CD8-positive, alpha-beta memory T cell (primary cell): Measurements from ENCODE around the gene NAA80. TPM values are rescaled to one million over a fixed set of nuclear protein-coding genes. Genes with fewer than 3 reads are reported as not detected.

Experiments
- CTCF ChIA-PET: fragments of 350-600 bp; sonication (Branson Sonifier 250); formaldehyde crosslinking; loops from one replicate; lab custom pipeline; 2021; ENCODE audit warnings: antibody characterized with exemption; lab: Charles Lee
- POLR2A ChIA-PET: fragments of 350-600 bp; sonication (Branson Sonifier 250); formaldehyde crosslinking; loops from one replicate; lab custom pipeline; 2021; ENCODE audit warnings: antibody characterized with exemption; lab: Charles Lee
- DNase-seq, 5 donors: peaks; one replicate each; pipeline versions ENCODE4 v3.0.0 to v3.0.0-alpha.2; 2020 to 2022; ENCODE audit warnings: mixed read lengths in 1 of 5
- H3K27ac ChIP-seq: one replicate; pipeline ENCODE4 v1.7.0; 2013; ENCODE audit warnings: low read depth, mild to moderate bottlenecking, low read length, moderate library complexity
- H3K27me3 ChIP-seq: 2 replicates; pipeline ENCODE4 v1.7.0; 2013; ENCODE audit warnings: low read length, mild to moderate bottlenecking; ENCODE audit not compliant: insufficient read depth, poor library complexity, severe bottlenecking
- H3K36me3 ChIP-seq: 2 replicates; pipeline ENCODE4 v1.7.0; 2013; ENCODE audit warnings: mild to moderate bottlenecking, low read length, moderate library complexity; ENCODE audit not compliant: insufficient read depth
- H3K4me1 ChIP-seq: 2 replicates; pipeline ENCODE4 v1.7.0; 2013; ENCODE audit warnings: mild to moderate bottlenecking, low read length, moderate library complexity; ENCODE audit not compliant: insufficient read depth
- H3K4me3 ChIP-seq: 2 replicates; pipeline ENCODE4 v1.7.0; 2013; ENCODE audit warnings: mild to moderate bottlenecking, low read length
- H3K9me3 ChIP-seq: 2 replicates; pipeline ENCODE4 v1.7.0; 2013; ENCODE audit warnings: mild to moderate bottlenecking, low read length
- H3K27ac Mint-ChIP-seq, 8 donors: one replicate each; pipeline ENCODE4 v1.8.0; 2020 to 2021; ENCODE audit warnings: mixed read lengths in 8 of 8, mild to moderate bottlenecking in 6 of 8, inconsistent platforms in 3 of 8, moderate library complexity in 3 of 8
- H3K27me3 Mint-ChIP-seq, 2 donors: one replicate each; pipeline ENCODE4 v1.8.0; 2020 to 2021; ENCODE audit warnings: mixed read lengths in 2 of 2, mild to moderate bottlenecking in 1 of 2, moderate library complexity in 1 of 2
- H3K36me3 Mint-ChIP-seq, 3 donors: one replicate each; pipeline ENCODE4 v1.8.0; 2020 to 2021; ENCODE audit warnings: mixed read lengths in 3 of 3, inconsistent platforms in 1 of 3, mild to moderate bottlenecking in 1 of 3
- H3K4me1 Mint-ChIP-seq, 3 donors: one replicate each; pipeline ENCODE4 v1.8.0; 2020 to 2021; ENCODE audit warnings: mixed read lengths in 3 of 3, inconsistent platforms in 1 of 3, mild to moderate bottlenecking in 1 of 3
- H3K4me3 Mint-ChIP-seq, 7 donors: one replicate each; pipeline ENCODE4 v1.8.0; 2020 to 2021; ENCODE audit warnings: mixed read lengths in 7 of 7, mild to moderate bottlenecking in 6 of 7, moderate library complexity in 4 of 7, inconsistent platforms in 2 of 7
- H3K9me3 Mint-ChIP-seq, 5 donors: one replicate each; pipeline ENCODE4 v1.8.0; 2020 to 2022; ENCODE audit warnings: mixed read lengths in 5 of 5, mild to moderate bottlenecking in 3 of 5, moderate library complexity in 2 of 5, inconsistent platforms in 1 of 5
- polyA plus RNA-seq: library from polyadenylated mRNA; unstranded; fragments of 300-500 nt; fragmentation: Illumina TruSeq; gene quantifications from one replicate; pipeline ENCODE4 v1.2.3, GENCODE V29; 2021
- total RNA-seq, 2 experiments: library from RNA; stranded (reverse); gene quantifications; one replicate each; pipeline ENCODE4 v1.2.3, GENCODE V29; 2021

Gene NAA80
- total and polyA plus RNA-seq, 3 experiments from 2014 or later = 17.3 to 19.3 (median 18.3) TPM

DNA sequence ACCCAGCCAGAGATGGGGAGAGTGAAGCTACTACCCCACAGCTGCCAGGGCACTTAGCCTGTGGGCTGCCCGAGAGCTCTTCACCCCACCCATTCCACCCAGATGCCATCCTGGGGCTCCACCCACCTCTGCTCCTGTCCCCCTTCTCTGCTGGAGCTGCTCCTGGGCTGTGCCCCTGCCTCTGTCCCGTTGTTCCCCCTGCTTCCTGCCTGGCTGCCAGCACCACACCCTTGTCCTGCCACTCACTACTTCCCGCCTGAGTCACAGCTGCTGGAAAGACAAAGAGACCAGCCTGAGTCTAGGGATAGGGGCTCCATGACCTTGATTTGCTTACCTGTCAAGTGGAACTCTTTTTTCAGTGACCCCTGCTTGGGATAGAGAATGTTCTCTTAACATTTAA, 50.8 kb downstream of the NAA80 start:
- peaks cover 0 to 56% (median 0%) of the 10 kb centered on the region in 3 donors for H3K36me3 Mint-ChIP-seq
- H3K27me3 ChIP-seq = no peaks in the 10 kb centered on the region
- peak overlapping the region in 7 of 8 donors; percentile 41 to 95 (median 88) for H3K27ac Mint-ChIP-seq
- H3K4me1 Mint-ChIP-seq = peaks cover 47 to 76% (median 58%) of the 10 kb centered on the region in 3 donors
- H3K9me3 ChIP-seq = no peaks in the 10 kb centered on the region
- H3K27me3 Mint-ChIP-seq = no peaks in the 10 kb centered on the region
- no peaks in the 10 kb centered on the region for H3K9me3 Mint-ChIP-seq
- no peak for DNase-seq
- peaks cover 87% of the 10 kb centered on the region for H3K4me1 ChIP-seq
- no peak overlapping the region for H3K27ac ChIP-seq
- ChIA-PET POLR2A (no interaction called here), CTCF (interaction anchor here (7.0 to 9.2 kb wide), 3 partner anchors 10 to 54 kb away, joined by 101 to 241 read pairs (median 116); partner anchors contain the start of genes GNAI2 and GNAT1)
- no peak overlapping the region for H3K4me3 ChIP-seq
- H3K36me3 ChIP-seq = peaks cover 35% of the 10 kb centered on the region
- H3K4me3 Mint-ChIP-seq = peak overlapping the region in 1 of 7 donors; percentile 37

DNA sequence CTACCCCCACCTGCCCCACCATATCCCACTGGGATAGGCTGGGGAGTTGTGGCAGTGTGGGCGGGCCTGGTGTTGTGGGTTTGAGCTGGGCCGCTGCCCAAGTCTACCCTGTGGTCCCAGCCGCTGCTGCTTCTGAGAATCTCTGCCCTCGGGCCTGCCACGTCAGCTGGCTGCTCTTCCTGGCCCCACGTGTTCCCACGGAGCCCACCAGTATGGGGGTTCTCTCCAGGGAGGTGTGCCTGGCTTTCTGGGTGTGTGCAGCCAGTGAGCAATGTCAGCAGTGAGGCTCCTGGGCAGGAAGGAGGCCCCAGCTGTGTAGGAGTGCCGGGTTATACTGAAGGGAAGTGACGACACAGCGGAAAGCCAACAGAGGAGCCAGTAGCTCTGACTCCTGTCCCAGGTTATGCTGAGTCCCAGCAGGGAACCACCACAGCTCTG, 52.7 kb downstream of the NAA80 start:
- ChIA-PET CTCF (interaction anchor here (0.7 to 9.2 kb wide), 32 partner anchors 11 to 707 kb away, joined by 3 to 241 read pairs (median 6); partner anchors contain the start of genes GNAI2, GNAT1, HEMK1 and HYAL2), POLR2A (interaction anchor here (0.6 to 1.7 kb wide), 10 partner anchors 9 to 90 kb away, joined by 3 to 20 read pairs (median 6); partner anchors contain the start of genes GNAI2, HYAL3, IFRD2 and NAA80)
- Mint-ChIP-seq H3K27ac (peak overlapping the region; percentile 90 to 99 (median 96)), H3K4me3 (peak overlapping the region; percentile 70 to 79 (median 76)), H3K36me3 (peaks cover 0 to 46% (median 0%) of the 10 kb centered on the region in 3 donors), H3K27me3 (no peaks in the 10 kb centered on the region), H3K9me3 (no peaks in the 10 kb centered on the region), H3K4me1 (peaks cover 65 to 91% (median 75%) of the 10 kb centered on the region in 3 donors)
- Histone ChIP-seq H3K4me1 (peaks cover 92% of the 10 kb centered on the region), H3K27ac (peak overlapping the region; percentile 75), H3K36me3 (peaks cover 17% of the 10 kb centered on the region), H3K4me3 (peak overlapping the region; percentile 59), H3K9me3 (no peaks in the 10 kb centered on the region), H3K27me3 (no peaks in the 10 kb centered on the region)
- peak; percentile 66 to 87 (median 80) for DNase-seq

Other genes with a start within 250 kb of the NAA80 start
- gene RBM5, start 210.5 kb downstream of the NAA80 start, total RNA-seq = 100 to 1,000 TPM; 127 to 136 TPM
- 36.9 TPM for gene RBM5, start 210.5 kb downstream of the NAA80 start, polyA plus RNA-seq
- gene SEMA3F, start 144.1 kb downstream of the NAA80 start, total RNA-seq = not detected
- not detected for gene SEMA3F, start 144.1 kb downstream of the NAA80 start, polyA plus RNA-seq
- not detected for gene GNAT1, start 107.8 kb downstream of the NAA80 start, total RNA-seq
- not detected for gene GNAT1, start 107.8 kb downstream of the NAA80 start, polyA plus RNA-seq
- not detected for gene SLC38A3, start 94.1 kb downstream of the NAA80 start, total RNA-seq
- not detected for gene SLC38A3, start 94.1 kb downstream of the NAA80 start, polyA plus RNA-seq
- gene GNAI2, start 63.2 kb downstream of the NAA80 start, total RNA-seq = 100 to 1,000 TPM; 259 to 265 TPM
- 665 TPM for gene GNAI2, start 63.2 kb downstream of the NAA80 start, polyA plus RNA-seq
- gene SEMA3B, start 30.3 kb downstream of the NAA80 start, total RNA-seq = under 1 TPM in 1 of 2 experiments, not detected in 1; 0.22 TPM
- not detected for gene SEMA3B, start 30.3 kb downstream of the NAA80 start, polyA plus RNA-seq
- gene LSMEM2, start 20.3 kb downstream of the NAA80 start, total RNA-seq = not detected
- gene LSMEM2, start 20.3 kb downstream of the NAA80 start, polyA plus RNA-seq = not detected
- 100 to 1,000 TPM; 191 to 192 TPM for gene IFRD2, start 7.0 kb downstream of the NAA80 start, total RNA-seq
- 66.8 TPM for gene IFRD2, start 7.0 kb downstream of the NAA80 start, polyA plus RNA-seq
- gene HYAL3, start within 50 bp of the NAA80 start, total RNA-seq = 1 to 10 TPM; 7.7 to 8.4 TPM
- 3.6 TPM for gene HYAL3, start within 50 bp of the NAA80 start, polyA plus RNA-seq
- under 1 TPM in 1 of 2 experiments, not detected in 1; 0.13 TPM for gene HYAL1, start 4.2 kb upstream of the NAA80 start, total RNA-seq
- 0.81 TPM for gene HYAL1, start 4.2 kb upstream of the NAA80 start, polyA plus RNA-seq
- gene HYAL2, start 23.3 kb upstream of the NAA80 start, total RNA-seq = 10 to 100 TPM; 13.7 to 13.9 TPM
- gene HYAL2, start 23.3 kb upstream of the NAA80 start, polyA plus RNA-seq = 10.8 TPM
- 10 to 100 TPM; 31.4 to 36.6 TPM for gene TUSC2, start 28.8 kb upstream of the NAA80 start, total RNA-seq
- 52.9 TPM for gene TUSC2, start 28.8 kb upstream of the NAA80 start, polyA plus RNA-seq
- gene RASSF1, start 41.4 kb upstream of the NAA80 start, total RNA-seq = 10 to 100 TPM; 70.8 to 71.9 TPM
- gene RASSF1, start 41.4 kb upstream of the NAA80 start, polyA plus RNA-seq = 152 TPM
- 1 to 10 TPM in 1 of 2 experiments, under 1 TPM in 1; 0.97 to 1.3 TPM for gene ZMYND10, start 46.3 kb upstream of the NAA80 start, total RNA-seq
- gene ZMYND10, start 46.3 kb upstream of the NAA80 start, polyA plus RNA-seq = 1.1 TPM
- gene NPRL2, start 51.4 kb upstream of the NAA80 start, total RNA-seq = 10 to 100 TPM; 44.6 to 48.0 TPM
- gene NPRL2, start 51.4 kb upstream of the NAA80 start, polyA plus RNA-seq = 59.5 TPM
- 10 to 100 TPM; 32.4 to 37.7 TPM for gene CYB561D2, start 51.5 kb upstream of the NAA80 start, total RNA-seq
- 78.2 TPM for gene CYB561D2, start 51.5 kb upstream of the NAA80 start, polyA plus RNA-seq
- gene TMEM115, start 60.1 kb upstream of the NAA80 start, total RNA-seq = 10 to 100 TPM; 30.5 to 33.2 TPM
- 47.2 TPM for gene TMEM115, start 60.1 kb upstream of the NAA80 start, polyA plus RNA-seq
- 1 to 10 TPM in 1 of 2 experiments, under 1 TPM in 1; 0.73 to 1.1 TPM for gene CACNA2D2, start 204.2 kb upstream of the NAA80 start, total RNA-seq
- 2.6 TPM for gene CACNA2D2, start 204.2 kb upstream of the NAA80 start, polyA plus RNA-seq